Trophoblast cell (in vitro differentiated cells and primary cell): Measurements from ENCODE around the gene SRSF10.

Source experiments
- DNase-seq, 2 donors: peaks; one replicate each; pipeline ENCODE4 v3.0.0-alpha.2; 2016
- H2AFZ ChIP-seq: 2 replicates; pipeline ENCODE4 v1.6.1; 2013; ENCODE audit warnings: low read length, moderate library complexity, mild to moderate bottlenecking; ENCODE audit not compliant: insufficient read depth, poor library complexity
- H2AK5ac ChIP-seq: 2 replicates; pipeline ENCODE4 v1.6.1; 2013; ENCODE audit warnings: mild to moderate bottlenecking, low read length
- H2BK120ac ChIP-seq: 2 replicates; pipeline ENCODE4 v1.6.1; 2013; ENCODE audit warnings: low read length, mild to moderate bottlenecking, moderate library complexity; ENCODE audit not compliant: insufficient read depth, poor library complexity
- H2BK12ac ChIP-seq: 2 replicates; pipeline ENCODE4 v1.6.1; 2013; ENCODE audit warnings: mild to moderate bottlenecking, low read length, moderate library complexity
- H2BK5ac ChIP-seq: 2 replicates; pipeline ENCODE4 v1.6.1; 2013; ENCODE audit warnings: low read length, low read depth, moderate library complexity, mild to moderate bottlenecking; ENCODE audit not compliant: poor library complexity
- H3K14ac ChIP-seq: 2 replicates; pipeline ENCODE4 v1.6.1; 2013; ENCODE audit warnings: mild to moderate bottlenecking, low read length
- H3K18ac ChIP-seq: 2 replicates; pipeline ENCODE4 v1.6.1; 2013; ENCODE audit warnings: mild to moderate bottlenecking, low read length
- H3K23ac ChIP-seq: 2 replicates; pipeline ENCODE4 v1.6.1; 2013; ENCODE audit warnings: low read length
- H3K27ac ChIP-seq: 2 replicates; pipeline ENCODE4 v1.5.1; 2013; ENCODE audit warnings: low read depth, mild to moderate bottlenecking, inconsistent platforms, low read length, moderate library complexity
- H3K27me3 ChIP-seq: 2 replicates; pipeline ENCODE4 v1.6.1; 2013; ENCODE audit warnings: inconsistent platforms, mild to moderate bottlenecking, low read length, moderate library complexity; ENCODE audit not compliant: insufficient read depth
- H3K36me3 ChIP-seq, 2 experiments: 1 replicate in 1 of 2; 2 replicates in 1 of 2; pipeline ENCODE4 v1.6.1; 2013; ENCODE audit warnings: low read length in 2 of 2, mild to moderate bottlenecking in 2 of 2, moderate library complexity in 1 of 2; ENCODE audit not compliant: insufficient read depth in 2 of 2, control insufficient read depth in 1 of 2
- H3K4ac ChIP-seq: 2 replicates; pipeline ENCODE4 v1.6.1; 2013; ENCODE audit warnings: low read depth, mild to moderate bottlenecking, low read length, moderate library complexity
- H3K4me1 ChIP-seq, 2 experiments: 1 replicate in 1 of 2; 2 replicates in 1 of 2; pipeline ENCODE4 v1.6.1; 2013; ENCODE audit warnings: low read length in 2 of 2, mild to moderate bottlenecking in 2 of 2, moderate library complexity in 1 of 2; ENCODE audit not compliant: insufficient read depth in 2 of 2, control insufficient read depth in 1 of 2
- H3K4me2 ChIP-seq: 2 replicates; pipeline ENCODE4 v1.6.1; 2013; ENCODE audit warnings: inconsistent platforms, mild to moderate bottlenecking, low read length, moderate library complexity
- H3K4me3 ChIP-seq: 2 replicates; pipeline ENCODE4 v1.5.1; 2013; ENCODE audit warnings: mild to moderate bottlenecking, low read depth, low read length, inconsistent platforms
- H3K79me1 ChIP-seq: one replicate; pipeline ENCODE4 v1.6.1; 2013; ENCODE audit warnings: low read length
- H3K79me2 ChIP-seq: 2 replicates; pipeline ENCODE4 v1.6.1; 2013; ENCODE audit warnings: low read length, mild to moderate bottlenecking; ENCODE audit not compliant: control insufficient read depth, insufficient read depth, poor library complexity
- H3K9ac ChIP-seq: 2 replicates; pipeline ENCODE4 v1.6.1; 2013; ENCODE audit warnings: mild to moderate bottlenecking, low read length
- H3K9me3 ChIP-seq: 2 replicates; pipeline ENCODE4 v1.6.1; 2013; ENCODE audit warnings: low read depth, mild to moderate bottlenecking, control low read depth, inconsistent platforms, low read length; ENCODE audit not compliant: insufficient read depth
- H4K12ac ChIP-seq: 2 replicates; pipeline ENCODE4 v1.6.1; 2013; ENCODE audit warnings: low read depth, mild to moderate bottlenecking, low read length, moderate library complexity
- H4K8ac ChIP-seq: 2 replicates; pipeline ENCODE4 v1.6.1; 2013; ENCODE audit warnings: low read depth, mild to moderate bottlenecking, low read length, moderate library complexity
- H4K91ac ChIP-seq: one replicate; pipeline ENCODE4 v1.6.1; 2013; ENCODE audit warnings: low read depth, mild to moderate bottlenecking, low read length, moderate library complexity
- WGBS: extraction: QIAGEN DNeasy Blood & Tissue Kit; methylation state at CpG from one replicate; pipeline ENCODE4 v1.1.7; 2013; ENCODE audit warnings: missing lambda C conversion rate; ENCODE audit not compliant: insufficient read length, insufficient coverage; ENCODE audit errors: extremely low coverage; 5-methylcytosine and 5-hydroxymethylcytosine counted together

Gene SRSF10

DNA sequence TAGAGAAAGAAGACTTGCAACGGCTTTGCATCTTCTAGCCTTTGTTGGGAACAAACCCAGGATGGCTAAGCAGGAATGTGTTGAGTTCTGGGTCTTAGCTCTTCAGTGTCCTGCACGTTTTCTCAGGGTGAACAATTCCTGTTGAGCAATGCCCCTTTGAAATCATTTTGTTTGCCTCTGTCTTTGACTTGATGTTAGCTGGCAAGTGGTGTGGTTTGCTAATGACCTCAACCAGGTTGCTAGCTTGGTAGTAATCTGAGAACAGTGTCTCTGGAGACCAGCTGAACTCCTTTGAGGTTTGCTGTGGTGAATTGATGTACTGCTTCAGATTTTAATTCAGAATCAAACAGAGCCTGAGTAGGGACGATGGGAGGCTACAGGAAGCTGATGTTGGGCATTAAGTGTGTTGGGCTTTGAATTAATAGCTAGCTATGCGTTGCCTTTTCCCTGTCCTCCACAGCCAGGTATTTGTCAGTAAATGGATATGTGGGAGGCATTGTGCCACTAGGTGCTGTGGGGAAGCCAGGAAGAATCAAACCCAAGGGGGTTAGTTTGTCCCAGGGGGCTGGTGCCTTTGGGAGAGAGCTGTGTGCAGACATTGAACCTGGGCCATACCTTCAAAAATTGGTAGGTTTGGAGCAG lies 23.3 kb upstream of the SRSF10 start:
- Histone ChIP-seq H4K91ac (no peak overlapping the region), H3K4me2 (no peak overlapping the region), H2AFZ (no peak overlapping the region), H2BK12ac (no peak overlapping the region), H3K36me3 (no peaks in the 10 kb centered on the region), H3K4me1 (no peaks in the 10 kb centered on the region), H3K27me3 (no peaks in the 10 kb centered on the region), H3K4me3 (no peak overlapping the region), H3K9ac (no peak overlapping the region), H3K23ac (no peak overlapping the region), H2BK5ac (no peak overlapping the region), H2BK120ac (no peak overlapping the region), H3K18ac (no peak overlapping the region), H3K9me3 (no peaks in the 10 kb centered on the region), H3K14ac (no peak overlapping the region), H3K4ac (no peak overlapping the region), H4K12ac (no peak overlapping the region), H3K79me2 (no peaks in the 10 kb centered on the region), H3K27ac (no peak overlapping the region), H3K79me1 (no peaks in the 10 kb centered on the region), H2AK5ac (no peak overlapping the region), H4K8ac (no peak overlapping the region)
- WGBS = no CpG with 5 or more reads among the region's 4 CpGs
- DNase-seq = no peak

DNA sequence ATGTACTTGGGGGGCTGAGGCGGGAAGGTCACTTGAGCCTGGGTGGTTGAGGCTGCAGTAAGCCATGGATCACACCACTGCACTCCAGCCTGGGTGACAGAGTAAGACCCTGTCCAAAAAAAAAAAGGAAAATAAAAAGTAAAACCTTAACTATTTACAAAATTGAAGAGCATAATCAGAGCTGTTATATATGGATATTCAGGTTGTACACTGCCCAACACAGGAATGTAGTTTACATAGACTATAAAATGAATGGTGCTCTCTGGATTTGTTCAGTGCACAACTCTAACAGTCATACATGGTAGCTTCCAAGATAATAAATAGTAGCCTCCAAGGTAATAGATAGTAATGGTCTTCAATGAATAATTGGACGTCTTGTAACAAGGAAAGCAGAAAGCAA lies 22.6 kb upstream of the SRSF10 start:
- Histone ChIP-seq H2BK5ac (no peak overlapping the region), H2AK5ac (no peak overlapping the region), H3K27me3 (no peaks in the 10 kb centered on the region), H2BK120ac (no peak overlapping the region), H2AFZ (no peak overlapping the region), H3K9me3 (no peaks in the 10 kb centered on the region), H3K23ac (no peak overlapping the region), H4K8ac (no peak overlapping the region), H3K4me1 (no peaks in the 10 kb centered on the region), H3K27ac (no peak overlapping the region), H3K79me2 (no peaks in the 10 kb centered on the region), H3K79me1 (no peaks in the 10 kb centered on the region), H4K91ac (no peak overlapping the region), H3K4me2 (no peak overlapping the region), H3K9ac (no peak overlapping the region), H3K14ac (no peak overlapping the region), H3K18ac (no peak overlapping the region), H2BK12ac (no peak overlapping the region), H3K36me3 (no peaks in the 10 kb centered on the region), H4K12ac (no peak overlapping the region), H3K4me3 (no peak overlapping the region), H3K4ac (no peak overlapping the region)
- WGBS = no CpG with 5 or more reads among the region's 2 CpGs
- DNase-seq = no peak

DNA sequence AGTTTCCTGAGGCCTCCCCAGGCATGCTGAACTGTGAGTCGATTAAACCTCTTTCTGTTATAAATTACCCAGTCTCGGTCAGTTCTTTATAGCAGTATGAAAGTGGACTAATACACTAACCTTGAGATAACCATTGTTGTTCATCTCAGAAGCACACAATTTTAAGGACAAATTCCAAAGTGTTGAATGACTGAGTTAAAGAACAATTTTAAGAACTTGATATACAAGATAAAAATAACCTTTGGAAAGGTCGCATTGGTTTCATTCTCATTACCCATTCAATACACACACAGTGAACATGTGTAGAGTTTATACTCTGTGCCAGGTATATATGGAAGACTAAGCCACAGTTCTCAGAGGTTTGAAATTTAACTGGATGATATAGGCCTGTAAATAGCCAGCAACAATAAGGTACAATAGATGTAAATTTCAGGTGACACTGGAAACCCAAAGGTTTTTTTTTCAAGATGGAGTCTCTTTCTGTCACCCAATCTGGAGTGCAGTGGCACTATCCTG lies 19.1 kb upstream of the SRSF10 start:
- Histone ChIP-seq H3K79me1 (no peaks in the 10 kb centered on the region), H2AFZ (no peak overlapping the region), H3K4me2 (no peak overlapping the region), H3K79me2 (no peaks in the 10 kb centered on the region), H3K14ac (no peak overlapping the region), H3K18ac (no peak overlapping the region), H3K4me3 (no peak overlapping the region), H3K27me3 (no peaks in the 10 kb centered on the region), H2BK12ac (no peak overlapping the region), H2BK120ac (no peak overlapping the region), H2AK5ac (no peak overlapping the region), H3K4me1 (no peaks in the 10 kb centered on the region), H3K27ac (no peak overlapping the region), H3K9me3 (no peaks in the 10 kb centered on the region), H3K4ac (no peak overlapping the region), H2BK5ac (no peak overlapping the region), H3K36me3 (no peaks in the 10 kb centered on the region), H4K91ac (no peak overlapping the region), H3K9ac (no peak overlapping the region), H3K23ac (no peak overlapping the region), H4K8ac (no peak overlapping the region), H4K12ac (no peak overlapping the region)
- DNase-seq = peak in 1 of 2 donors; percentile 71
- WGBS = no CpG with 5 or more reads among the region's 3 CpGs

DNA sequence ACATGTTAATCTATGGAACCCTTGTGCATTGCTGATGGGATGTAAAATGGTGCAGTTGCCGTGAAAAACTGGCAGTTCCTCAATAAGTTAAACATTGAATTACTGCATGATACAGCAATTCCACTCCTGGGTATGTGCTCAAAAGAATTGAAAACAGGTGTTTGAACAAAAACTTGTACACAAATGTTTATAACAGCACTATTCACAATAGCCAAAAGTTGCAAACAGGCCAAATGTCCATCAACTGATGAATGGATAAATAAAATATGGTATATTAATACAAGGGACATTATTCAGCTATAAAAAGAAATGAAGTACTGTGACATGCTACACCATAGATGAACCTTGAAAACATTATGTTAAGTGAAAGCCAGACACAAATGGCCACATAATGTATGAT lies 17.7 kb upstream of the SRSF10 start:
- DNase-seq = no peak
- Histone ChIP-seq H3K18ac (no peak overlapping the region), H4K91ac (no peak overlapping the region), H3K79me2 (no peaks in the 10 kb centered on the region), H3K27me3 (no peaks in the 10 kb centered on the region), H4K8ac (no peak overlapping the region), H3K4me2 (no peak overlapping the region), H3K4ac (no peak overlapping the region), H3K23ac (no peak overlapping the region), H3K9ac (no peak overlapping the region), H3K27ac (no peak overlapping the region), H3K14ac (no peak overlapping the region), H2AFZ (no peak overlapping the region), H2BK12ac (no peak overlapping the region), H4K12ac (no peak overlapping the region), H3K36me3 (no peaks in the 10 kb centered on the region), H3K79me1 (no peaks in the 10 kb centered on the region), H3K4me3 (no peak overlapping the region), H3K4me1 (no peaks in the 10 kb centered on the region), H2BK120ac (no peak overlapping the region), H3K9me3 (no peaks in the 10 kb centered on the region), H2BK5ac (no peak overlapping the region), H2AK5ac (no peak overlapping the region)
- WGBS = no CpG with 5 or more reads among the region's 1 CpG
